ENCODE results near the gene MPPED2. TPM values are rescaled to one million over a fixed set of nuclear protein-coding genes. Genes with fewer than 3 reads are reported as not detected.

MPPED2 gene
- total and polyA plus RNA-seq, 10 of the 15 experiments (the other 5 are each of a cell fraction or from before 2014, with no cell fraction given): not detected

DNA sequence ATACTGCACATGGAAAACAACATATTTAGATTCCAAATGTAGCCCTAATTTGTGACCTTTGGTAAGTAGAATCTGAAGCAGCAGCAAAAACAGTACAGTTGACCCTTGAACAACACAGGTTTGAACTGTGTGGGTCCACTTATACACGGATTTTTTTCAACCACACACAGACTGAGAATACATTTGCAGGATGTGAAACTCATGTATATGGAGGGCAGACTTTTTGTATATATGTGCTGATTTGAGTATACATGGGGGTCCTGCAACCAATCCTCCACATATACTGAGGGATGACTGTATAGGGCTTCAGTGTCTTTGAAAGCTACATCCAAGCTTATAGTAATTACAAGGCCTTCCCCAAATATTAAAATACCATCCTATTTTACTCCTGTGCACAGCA lies 120.5 kb downstream of the MPPED2 start:
- no peak for DNase-seq (ENCODE audit: low read depth, low spot score)
- H3K36me3 ChIP-seq (ENCODE audit: control insufficient read depth in 2 of 2, insufficient read depth in 2 of 2, low read length in 1 of 2): no peaks in the 10 kb centered on the region
- WGBS (ENCODE audit: insufficient coverage, insufficient replicate concordance, low lambda C conversion rate, missing lambda C conversion rate): 0% methylated on average over 1 of the region's 1 CpG
- no TSS peak for BruUV-seq (replicated peaks)
- no peaks in the 10 kb centered on the region; a peak in 1 of 4 replicates for H3K27me3 ChIP-seq (replicated peaks in 1 of 2; ENCODE audit: control insufficient read depth in 2 of 2, insufficient read depth in 2 of 2, low read length in 1 of 2)
- FAIRE-seq: no peak
- POLR2A ChIA-PET: no interaction called here
- no peaks in the 10 kb centered on the region for H3K4me1 ChIP-seq (ENCODE audit: control insufficient read depth, insufficient read depth, low read length)
- CTCF ChIA-PET: no interaction called here
- RAD21 ChIA-PET (ENCODE audit: unreplicated experiment): no interaction called here
- no peak overlapping the region for H3K4me3 ChIP-seq
- no peaks in the 10 kb centered on the region for H3K9me3 ChIP-seq (replicated peaks; ENCODE audit: control insufficient read depth, insufficient read depth, low read length)
- SMC1A ChIA-PET (ENCODE audit: uncharacterized antibody, unreplicated experiment): no interaction called here
- in situ Hi-C loops (cut with MboI): no loop called here
- no peak overlapping the region for H3K9ac ChIP-seq (ENCODE audit: control insufficient read depth, insufficient read depth, low read length)
- no peaks in the 10 kb centered on the region for H3K79me2 ChIP-seq (ENCODE audit: control insufficient read depth, insufficient read depth, low read length)
- H3K27ac ChIP-seq (ENCODE audit: control insufficient read depth, insufficient read depth): no peak overlapping the region
- no peak for ATAC-seq
- no peak overlapping the region for H3K4me2 ChIP-seq (ENCODE audit: control insufficient read depth, insufficient read depth)
- H2AFZ ChIP-seq (ENCODE audit: control insufficient read depth, low read depth, low read length): no peak overlapping the region
- TF ChIP-seq NFYB (IDR thresholded peaks at IDR 0.05; ENCODE audit: insufficient read depth, low read depth, low read length) (no peak), ZNF24 (IDR thresholded peaks at IDR 0.05) (no peak), MEF2B (IDR thresholded peaks at IDR 0.05; ENCODE audit: partially characterized antibody, poor library complexity, severe bottlenecking) (no peak), SPI1 (IDR thresholded peaks at IDR 0.05; ENCODE audit: borderline replicate concordance, insufficient read depth, low read depth, low read length) (no peak), FOXK2 (IDR thresholded peaks at IDR 0.05) (no peak), POLR2A (IDR thresholded peaks at IDR 0.05; ENCODE audit: low read depth, low read length) (no peak), NFIC (IDR thresholded peaks at IDR 0.05; ENCODE audit: low read depth, low read length) (no peak), HDAC6 (IDR thresholded peaks at IDR 0.05; ENCODE audit: unreplicated experiment) (no peak), SMAD5 (IDR thresholded peaks at IDR 0.05; ENCODE audit: low read depth) (no peak), TARDBP (IDR thresholded peaks at IDR 0.05; ENCODE audit: borderline replicate concordance) (no peak), ZZZ3 (IDR thresholded peaks at IDR 0.05; ENCODE audit: control insufficient read depth, insufficient read length, low read depth) (no peak), PML (IDR thresholded peaks at IDR 0.05; ENCODE audit: low read length) (no peak)
- TF ChIP-seq, protein P1, sequence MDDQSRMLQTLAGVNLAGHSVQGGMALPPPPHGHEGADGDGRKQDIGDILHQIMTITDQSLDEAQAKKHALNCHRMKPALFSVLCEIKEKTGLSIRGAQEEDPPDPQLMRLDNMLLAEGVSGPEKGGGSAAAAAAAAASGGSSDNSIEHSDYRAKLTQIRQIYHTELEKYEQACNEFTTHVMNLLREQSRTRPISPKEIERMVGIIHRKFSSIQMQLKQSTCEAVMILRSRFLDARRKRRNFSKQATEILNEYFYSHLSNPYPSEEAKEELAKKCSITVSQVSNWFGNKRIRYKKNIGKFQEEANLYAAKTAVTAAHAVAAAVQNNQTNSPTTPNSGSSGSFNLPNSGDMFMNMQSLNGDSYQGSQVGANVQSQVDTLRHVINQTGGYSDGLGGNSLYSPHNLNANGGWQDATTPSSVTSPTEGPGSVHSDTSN (IDR thresholded peaks at IDR 0.05; ENCODE audit: insufficient replicate concordance, low read depth, low read length): no peak
- TF ChIP-seq, protein P2, sequence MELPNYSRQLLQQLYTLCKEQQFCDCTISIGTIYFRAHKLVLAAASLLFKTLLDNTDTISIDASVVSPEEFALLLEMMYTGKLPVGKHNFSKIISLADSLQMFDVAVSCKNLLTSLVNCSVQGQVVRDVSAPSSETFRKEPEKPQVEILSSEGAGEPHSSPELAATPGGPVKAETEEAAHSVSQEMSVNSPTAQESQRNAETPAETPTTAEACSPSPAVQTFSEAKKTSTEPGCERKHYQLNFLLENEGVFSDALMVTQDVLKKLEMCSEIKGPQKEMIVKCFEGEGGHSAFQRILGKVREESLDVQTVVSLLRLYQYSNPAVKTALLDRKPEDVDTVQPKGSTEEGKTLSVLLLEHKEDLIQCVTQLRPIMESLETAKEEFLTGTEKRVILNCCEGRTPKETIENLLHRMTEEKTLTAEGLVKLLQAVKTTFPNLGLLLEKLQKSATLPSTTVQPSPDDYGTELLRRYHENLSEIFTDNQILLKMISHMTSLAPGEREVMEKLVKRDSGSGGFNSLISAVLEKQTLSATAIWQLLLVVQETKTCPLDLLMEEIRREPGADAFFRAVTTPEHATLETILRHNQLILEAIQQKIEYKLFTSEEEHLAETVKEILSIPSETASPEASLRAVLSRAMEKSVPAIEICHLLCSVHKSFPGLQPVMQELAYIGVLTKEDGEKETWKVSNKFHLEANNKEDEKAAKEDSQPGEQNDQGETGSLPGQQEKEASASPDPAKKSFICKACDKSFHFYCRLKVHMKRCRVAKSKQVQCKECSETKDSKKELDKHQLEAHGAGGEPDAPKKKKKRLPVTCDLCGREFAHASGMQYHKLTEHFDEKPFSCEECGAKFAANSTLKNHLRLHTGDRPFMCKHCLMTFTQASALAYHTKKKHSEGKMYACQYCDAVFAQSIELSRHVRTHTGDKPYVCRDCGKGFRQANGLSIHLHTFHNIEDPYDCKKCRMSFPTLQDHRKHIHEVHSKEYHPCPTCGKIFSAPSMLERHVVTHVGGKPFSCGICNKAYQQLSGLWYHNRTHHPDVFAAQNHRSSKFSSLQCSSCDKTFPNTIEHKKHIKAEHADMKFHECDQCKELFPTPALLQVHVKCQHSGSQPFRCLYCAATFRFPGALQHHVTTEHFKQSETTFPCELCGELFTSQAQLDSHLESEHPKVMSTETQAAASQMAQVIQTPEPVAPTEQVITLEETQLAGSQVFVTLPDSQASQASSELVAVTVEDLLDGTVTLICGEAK (IDR thresholded peaks at IDR 0.05; ENCODE audit: borderline replicate concordance): no peak
- H4K20me1 ChIP-seq (ENCODE audit: control insufficient read depth, insufficient read depth): no peaks in the 10 kb centered on the region
- intact Hi-C loops (cut with micrococcal nuclease; ENCODE audit: unreplicated experiment): no loop called here

Data from GM12878 (cell line).